Measurements from ENCODE around the gene HOXC5.

Gene HOXC5

DNA sequence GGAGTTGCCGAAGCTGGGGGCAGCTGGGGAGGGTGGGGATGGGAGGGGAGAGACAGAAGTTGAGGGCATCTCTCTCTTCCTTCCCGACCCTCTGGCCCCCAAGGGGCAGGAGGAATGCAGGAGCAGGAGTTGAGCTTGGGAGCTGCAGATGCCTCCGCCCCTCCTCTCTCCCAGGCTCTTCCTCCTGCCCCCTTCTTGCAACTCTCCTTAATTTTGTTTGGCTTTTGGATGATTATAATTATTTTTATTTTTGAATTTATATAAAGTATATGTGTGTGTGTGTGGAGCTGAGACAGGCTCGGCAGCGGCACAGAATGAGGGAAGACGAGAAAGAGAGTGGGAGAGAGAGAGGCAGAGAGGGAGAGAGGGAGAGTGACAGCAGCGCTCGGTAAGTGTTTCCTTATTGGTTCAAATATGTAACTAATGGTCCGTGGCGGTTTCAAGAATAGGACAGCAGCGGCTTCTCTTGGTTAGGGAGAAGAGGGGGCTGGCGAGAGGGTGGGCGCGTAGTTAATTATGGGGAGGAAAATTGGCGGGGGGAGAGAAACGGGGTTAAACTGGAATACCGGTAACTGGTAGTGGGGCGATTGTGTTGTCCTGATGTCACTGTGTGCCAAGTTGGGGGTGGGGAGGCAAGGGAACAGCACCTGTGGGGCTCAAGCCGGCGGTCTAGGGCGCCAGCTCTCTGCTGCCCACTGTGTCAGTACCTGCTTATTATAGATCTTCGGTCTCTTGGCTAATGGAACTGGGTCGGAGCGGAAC is 15.6 kb upstream of the HOXC5 start:
- Histone ChIP-seq H3K9ac (no peak overlapping the region), H3K9me3 (ENCODE audit: control insufficient read depth, low read length) (no peaks in the 10 kb centered on the region), H3K4me2 (ENCODE audit: low read length) (peak overlapping the region; percentile 50), H3K79me2 (no peaks in the 10 kb centered on the region), H2AFZ (peak overlapping the region; percentile 56), H3K27ac (no peak overlapping the region), H3K36me3 (ENCODE audit: control insufficient read depth, insufficient read depth, low read length) (no peaks in the 10 kb centered on the region), H3K27me3 (ENCODE audit: control insufficient read depth, insufficient read depth, low read length) (peaks cover 15% of the 10 kb centered on the region), H3K4me1 (no peaks in the 10 kb centered on the region), H3K4me3 (ENCODE audit: low read depth, low read length) (peak overlapping the region; percentile 41)
- TF ChIP-seq, protein P1, sequence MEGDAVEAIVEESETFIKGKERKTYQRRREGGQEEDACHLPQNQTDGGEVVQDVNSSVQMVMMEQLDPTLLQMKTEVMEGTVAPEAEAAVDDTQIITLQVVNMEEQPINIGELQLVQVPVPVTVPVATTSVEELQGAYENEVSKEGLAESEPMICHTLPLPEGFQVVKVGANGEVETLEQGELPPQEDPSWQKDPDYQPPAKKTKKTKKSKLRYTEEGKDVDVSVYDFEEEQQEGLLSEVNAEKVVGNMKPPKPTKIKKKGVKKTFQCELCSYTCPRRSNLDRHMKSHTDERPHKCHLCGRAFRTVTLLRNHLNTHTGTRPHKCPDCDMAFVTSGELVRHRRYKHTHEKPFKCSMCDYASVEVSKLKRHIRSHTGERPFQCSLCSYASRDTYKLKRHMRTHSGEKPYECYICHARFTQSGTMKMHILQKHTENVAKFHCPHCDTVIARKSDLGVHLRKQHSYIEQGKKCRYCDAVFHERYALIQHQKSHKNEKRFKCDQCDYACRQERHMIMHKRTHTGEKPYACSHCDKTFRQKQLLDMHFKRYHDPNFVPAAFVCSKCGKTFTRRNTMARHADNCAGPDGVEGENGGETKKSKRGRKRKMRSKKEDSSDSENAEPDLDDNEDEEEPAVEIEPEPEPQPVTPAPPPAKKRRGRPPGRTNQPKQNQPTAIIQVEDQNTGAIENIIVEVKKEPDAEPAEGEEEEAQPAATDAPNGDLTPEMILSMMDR (IDR thresholded peaks at IDR 0.05), result no peak

DNA sequence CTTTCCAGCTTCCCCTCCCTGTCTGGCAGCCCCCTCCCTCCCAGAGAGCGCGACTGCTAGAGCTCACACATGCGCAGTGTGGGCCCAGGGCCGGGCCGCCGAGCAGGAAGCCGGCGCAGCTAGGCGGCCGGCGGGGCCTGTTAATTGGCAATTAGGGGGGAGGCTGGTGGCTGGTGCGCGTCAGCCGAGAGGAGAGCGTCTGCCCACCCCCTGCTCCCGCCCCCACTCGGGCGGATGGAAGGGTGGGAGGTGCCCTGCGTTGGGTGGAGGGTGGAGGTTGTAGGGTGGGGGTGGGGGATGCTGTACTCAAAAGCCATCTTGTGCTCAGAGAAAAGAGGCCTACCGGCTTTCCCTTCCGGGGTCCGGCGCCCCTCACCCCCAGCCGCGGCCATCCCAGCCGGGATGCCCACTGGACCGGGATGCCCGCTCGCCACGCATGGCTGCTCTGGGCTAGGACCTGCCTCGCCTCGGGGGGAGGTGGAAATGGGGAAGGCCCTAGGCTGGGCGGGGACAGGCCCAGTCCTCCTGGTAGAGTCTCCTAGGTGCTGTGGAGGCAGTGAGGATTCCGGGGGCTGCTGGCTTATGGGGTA is 14.9 kb upstream of the HOXC5 start:
- Histone ChIP-seq H2AFZ (peak overlapping the region; percentile 56), H3K36me3 (ENCODE audit: control insufficient read depth, insufficient read depth, low read length) (no peaks in the 10 kb centered on the region), H3K9me3 (ENCODE audit: control insufficient read depth, low read length) (no peaks in the 10 kb centered on the region), H3K4me3 (ENCODE audit: low read depth, low read length) (peak overlapping the region; percentile 41), H3K27me3 (ENCODE audit: control insufficient read depth, insufficient read depth, low read length) (peaks cover 16% of the 10 kb centered on the region), H3K4me1 (no peaks in the 10 kb centered on the region), H3K79me2 (no peaks in the 10 kb centered on the region), H3K9ac (no peak overlapping the region), H3K27ac (no peak overlapping the region), H3K4me2 (ENCODE audit: low read length) (peak overlapping the region; percentile 50)
- TF ChIP-seq, protein P1 (IDR thresholded peaks at IDR 0.05), result no peak

DNA sequence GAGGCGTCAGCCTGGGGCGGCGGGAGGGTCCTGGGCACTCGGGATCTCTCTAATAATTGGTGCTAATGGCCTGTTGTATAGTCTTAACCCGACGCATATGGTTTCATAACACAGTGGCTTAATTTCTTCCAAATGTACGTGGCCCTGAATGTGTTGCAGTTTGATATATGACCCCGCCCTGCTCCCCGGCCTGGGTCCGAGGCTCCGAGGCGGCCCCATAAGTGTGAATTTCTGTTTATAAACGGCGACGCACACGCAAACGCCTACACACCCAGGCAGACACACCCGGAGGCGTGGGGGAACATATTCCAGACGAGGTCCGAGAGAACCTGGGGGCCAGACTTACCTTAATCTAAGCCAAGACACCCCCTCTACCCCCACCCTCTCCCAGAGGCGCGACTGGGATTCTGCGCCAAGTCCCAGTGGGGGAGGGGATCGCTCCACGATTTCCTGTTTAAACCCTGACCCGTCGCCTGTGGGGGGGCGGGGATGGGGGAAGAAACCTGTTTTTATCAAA is 14.3 kb upstream of the HOXC5 start:
- Histone ChIP-seq H3K9ac (no peak overlapping the region), H3K36me3 (ENCODE audit: control insufficient read depth, insufficient read depth, low read length) (no peaks in the 10 kb centered on the region), H3K27ac (no peak overlapping the region), H3K4me2 (ENCODE audit: low read length) (no peak overlapping the region), H2AFZ (no peak overlapping the region), H3K4me1 (no peaks in the 10 kb centered on the region), H3K79me2 (no peaks in the 10 kb centered on the region), H3K4me3 (ENCODE audit: low read depth, low read length) (no peak overlapping the region), H3K9me3 (ENCODE audit: control insufficient read depth, low read length) (no peaks in the 10 kb centered on the region), H3K27me3 (ENCODE audit: control insufficient read depth, insufficient read depth, low read length) (peaks cover 20% of the 10 kb centered on the region)
- TF ChIP-seq, protein P1 (IDR thresholded peaks at IDR 0.05), result no peak

DNA sequence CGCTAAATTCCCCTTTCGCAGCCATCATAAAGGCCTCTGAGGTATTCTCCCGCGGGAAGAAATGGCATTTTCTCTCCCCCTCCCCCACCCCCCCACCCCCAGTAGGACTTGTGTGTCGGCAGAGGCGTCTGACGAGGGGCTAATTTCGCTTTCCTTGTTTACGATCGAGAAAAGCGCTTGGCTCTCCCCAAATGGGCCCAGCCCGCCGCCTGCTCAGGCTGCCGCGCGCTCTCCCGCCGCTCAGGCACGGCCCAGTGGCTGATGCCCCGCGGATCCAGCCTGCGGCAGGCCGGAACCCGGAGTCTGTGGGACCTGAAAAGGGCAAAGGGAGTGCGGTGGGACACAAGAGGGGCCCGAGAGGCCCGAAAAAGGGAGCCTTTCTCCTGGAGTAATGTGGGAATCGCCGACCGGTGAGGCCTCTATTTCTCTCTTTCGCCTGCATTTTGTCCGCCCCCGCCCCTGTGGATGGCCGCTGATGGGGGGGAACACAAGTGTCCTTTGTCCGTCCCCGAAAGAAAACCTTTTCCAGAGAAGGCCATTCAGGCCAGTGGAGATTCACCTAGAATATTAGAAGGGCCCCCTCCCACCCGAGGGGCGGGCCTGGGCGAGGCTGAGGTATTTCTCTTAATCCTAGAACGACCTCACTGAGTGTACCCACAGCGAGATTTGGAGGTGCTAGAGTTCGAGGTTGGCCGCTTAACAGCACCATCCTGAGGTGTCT is 13.6 kb upstream of the HOXC5 start:
- H3K4me2 ChIP-seq (ENCODE audit: low read length), result no peak overlapping the region
- H3K9ac ChIP-seq, result no peak overlapping the region
- no peaks in the 10 kb centered on the region for H3K9me3 ChIP-seq (ENCODE audit: control insufficient read depth, low read length)
- H3K79me2 ChIP-seq, result no peaks in the 10 kb centered on the region
- TF ChIP-seq, protein P1 (IDR thresholded peaks at IDR 0.05), result no peak
- H2AFZ ChIP-seq, result no peak overlapping the region
- H3K27ac ChIP-seq, result no peak overlapping the region
- no peaks in the 10 kb centered on the region for H3K36me3 ChIP-seq (ENCODE audit: control insufficient read depth, insufficient read depth, low read length)
- no peak overlapping the region for H3K4me3 ChIP-seq (ENCODE audit: low read depth, low read length)
- H3K27me3 ChIP-seq (ENCODE audit: control insufficient read depth, insufficient read depth, low read length), result peaks cover 21% of the 10 kb centered on the region
- no peaks in the 10 kb centered on the region for H3K4me1 ChIP-seq

All from parathyroid adenoma (tissue), 2 donors.